Dedifferentiated amniotic fluid mesenchymal stem cell (primary cell): ENCODE data around the gene SLC17A9.
"Not testable (repeated sequence)": the region's sequence is repeated elsewhere in the genome, so short reads cannot be mapped to it uniquely, and the experiment has no call there.

ENCODE experiments used
- DNase-seq: peaks from one replicate; pipeline ENCODE4 v3.0.0-alpha.2; 2016; ENCODE audit errors: extremely low spot score

SLC17A9 gene

GRCh38 chr20:62956387-62957135 is 4.1 kb downstream of the SLC17A9 start:
- no peak for DNase-seq

GRCh38 chr20:62957136-62958117 is 4.9 kb downstream of the SLC17A9 start:
- DNase-seq = no peak

- DNase-seq = no peak
Measured at GRCh38 chr20:62958388-62959100, 6.0 kb downstream of the SLC17A9 start.

DNA sequence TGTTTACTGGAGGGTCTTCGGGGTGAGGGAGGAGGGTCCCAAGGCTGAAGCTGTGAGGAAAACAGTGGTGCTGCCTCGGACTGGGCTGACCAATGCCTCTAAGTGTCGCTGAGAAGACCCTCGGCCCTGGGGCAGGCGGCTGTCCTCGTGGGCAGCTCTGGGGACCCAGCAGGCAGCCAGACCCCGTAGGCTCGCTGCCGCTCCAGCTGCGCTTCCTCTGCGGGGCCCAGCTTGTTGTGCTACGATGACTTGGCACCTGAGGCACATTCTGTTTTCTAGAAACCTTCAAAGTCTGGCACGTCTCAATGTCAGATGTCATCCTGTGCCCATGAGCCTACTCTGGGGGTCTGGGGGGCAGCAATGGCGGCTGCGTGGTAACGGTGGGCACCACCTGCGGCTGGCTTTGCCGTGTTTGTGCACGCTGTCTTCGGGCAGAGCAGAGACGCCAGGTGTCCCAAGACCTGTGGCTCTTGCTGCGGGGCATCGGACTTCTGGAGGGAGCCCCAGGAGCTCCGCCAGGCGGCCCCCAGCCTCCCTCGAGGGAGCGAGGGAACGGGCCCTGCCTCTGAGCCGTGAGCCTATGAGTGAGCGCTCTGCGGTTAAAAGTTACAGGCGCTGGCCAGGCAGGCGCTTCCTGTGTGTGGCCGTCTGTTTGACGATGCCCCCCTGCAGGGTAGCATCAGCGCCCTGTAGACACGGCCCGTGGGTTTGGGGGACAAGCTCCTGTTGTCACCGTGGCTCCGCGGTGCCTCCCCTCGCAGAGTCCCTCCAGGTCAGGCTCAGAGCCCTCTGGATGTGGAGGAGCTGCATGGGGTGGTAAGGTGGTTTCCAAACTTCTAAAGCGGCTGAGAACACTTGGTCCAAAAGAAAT is 6.8 kb downstream of the SLC17A9 start:
- DNase-seq = no peak

GRCh38 chr20:62959998-62960436 is 7.5 kb downstream of the SLC17A9 start:
- no peak for DNase-seq

DNA sequence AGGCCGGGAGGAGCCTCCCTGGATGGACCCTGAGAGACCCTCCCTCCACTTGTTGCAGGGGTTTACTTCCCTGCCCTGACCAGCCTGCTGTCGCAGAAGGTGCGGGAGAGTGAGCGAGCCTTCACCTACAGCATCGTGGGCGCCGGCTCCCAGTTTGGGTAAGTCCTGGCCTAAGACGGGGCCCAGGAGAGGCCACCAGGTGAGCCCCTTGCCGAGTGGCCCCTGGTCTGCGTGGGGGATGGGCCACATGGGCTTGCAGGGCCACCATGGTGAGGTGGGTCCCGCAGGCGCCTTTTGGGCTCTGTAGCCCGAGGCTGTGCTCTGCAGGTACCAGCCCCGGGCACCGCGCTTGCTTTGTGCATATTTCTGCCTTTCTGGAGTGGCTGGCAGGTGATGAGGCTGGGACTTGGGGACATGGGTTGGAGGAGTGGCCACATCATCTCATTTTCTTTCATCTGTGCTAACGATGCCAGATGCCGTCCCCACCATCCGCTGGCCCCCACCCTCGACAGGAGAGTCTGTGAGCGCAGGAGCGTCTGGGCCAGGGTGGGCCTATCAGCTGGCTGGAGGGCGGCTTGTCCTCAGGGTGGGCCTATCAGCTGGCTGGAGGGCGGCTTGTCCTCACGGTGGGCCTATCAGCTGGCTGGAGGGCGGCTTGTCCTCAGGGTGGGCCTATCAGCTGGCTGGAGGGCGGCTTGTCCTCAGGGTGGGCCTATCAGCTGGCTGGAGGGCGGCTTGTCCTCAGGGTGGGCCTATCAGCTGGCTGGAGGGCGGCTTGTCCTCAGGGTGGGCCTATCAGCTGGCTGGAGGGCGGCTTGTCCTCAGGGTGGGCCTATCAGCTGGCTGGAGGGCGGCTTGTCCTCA is 8.2 kb downstream of the SLC17A9 start:
- not testable (repeated sequence) for DNase-seq

GRCh38 chr20:62961310-62961783 is 8.8 kb downstream of the SLC17A9 start:
- no peak for DNase-seq

DNA sequence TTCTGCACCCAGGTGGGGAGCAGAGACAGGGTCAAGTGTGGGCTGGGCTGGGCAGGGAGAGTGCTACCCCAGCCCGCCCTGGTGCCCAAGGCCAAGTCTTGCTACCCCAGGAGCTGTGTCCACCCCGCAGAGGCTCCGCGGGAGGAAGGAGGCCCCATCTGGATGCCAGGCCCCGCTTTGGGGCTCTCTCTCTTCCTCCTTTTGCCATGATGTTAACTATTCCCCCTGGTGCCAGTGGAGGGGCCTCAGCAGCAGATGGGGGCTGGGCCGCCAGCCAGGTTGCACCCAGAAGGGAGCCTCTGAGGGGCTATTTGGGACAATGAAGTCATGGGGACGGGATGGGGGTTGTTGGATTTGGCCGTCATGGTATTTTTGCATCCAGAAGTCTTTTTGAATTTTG is 9.3 kb downstream of the SLC17A9 start:
- DNase-seq = no peak

DNA sequence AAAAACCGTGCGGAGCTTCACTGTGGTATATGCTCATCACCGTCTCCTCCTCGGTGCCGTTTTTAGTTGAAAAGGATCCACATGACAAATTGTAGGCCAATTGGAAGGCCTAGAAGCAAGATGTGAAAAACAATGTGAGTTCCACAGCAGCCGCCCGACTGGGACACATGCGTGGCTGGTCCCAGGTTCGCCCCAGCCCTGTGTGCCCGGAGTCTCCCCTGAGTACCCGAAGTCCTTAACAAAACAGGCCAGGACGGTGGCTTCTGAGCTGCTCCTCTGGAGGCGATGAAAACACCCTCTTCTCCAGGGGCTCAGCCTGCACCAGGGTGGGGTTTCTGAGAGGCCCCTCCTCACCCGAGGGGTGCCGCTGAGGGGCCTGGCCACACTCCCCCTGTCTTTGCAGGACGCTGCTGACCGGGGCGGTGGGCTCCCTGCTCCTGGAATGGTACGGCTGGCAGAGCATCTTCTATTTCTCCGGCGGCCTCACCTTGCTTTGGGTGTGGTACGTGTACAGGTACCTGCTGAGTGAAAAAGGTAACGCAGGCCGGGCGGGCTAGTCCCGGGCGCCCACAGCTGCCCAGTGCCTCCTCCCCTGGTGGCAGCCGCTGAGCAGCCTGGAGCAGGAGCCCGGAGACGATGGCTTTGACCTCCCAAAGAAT is 9.8 kb downstream of the SLC17A9 start:
- no peak for DNase-seq

- DNase-seq = no peak
Measured at GRCh38 chr20:62962891-62963613, 10.5 kb downstream of the SLC17A9 start.

GRCh38 chr20:62963614-62964397 is 11.3 kb downstream of the SLC17A9 start:
- no peak for DNase-seq

DNA sequence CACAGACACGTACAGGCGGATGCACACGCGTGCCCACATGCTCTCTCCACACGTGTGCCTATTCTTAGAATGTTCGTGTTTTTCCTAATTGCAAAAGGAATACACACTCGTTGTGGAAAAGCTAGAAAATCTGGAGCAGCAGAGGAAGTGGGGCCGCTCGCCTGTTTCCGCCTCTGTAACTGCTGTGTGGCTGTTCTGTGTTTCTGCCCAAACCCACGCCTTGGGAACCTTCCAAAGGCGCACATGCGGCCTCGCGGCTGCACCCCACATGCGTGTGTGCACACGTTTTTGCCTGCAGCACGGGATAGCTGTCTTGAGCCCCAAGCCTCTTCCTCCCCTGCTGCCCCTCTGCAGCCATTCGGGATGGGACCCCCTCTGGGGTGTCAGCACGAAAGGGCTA is 12.2 kb downstream of the SLC17A9 start:
- DNase-seq = no peak

DNA sequence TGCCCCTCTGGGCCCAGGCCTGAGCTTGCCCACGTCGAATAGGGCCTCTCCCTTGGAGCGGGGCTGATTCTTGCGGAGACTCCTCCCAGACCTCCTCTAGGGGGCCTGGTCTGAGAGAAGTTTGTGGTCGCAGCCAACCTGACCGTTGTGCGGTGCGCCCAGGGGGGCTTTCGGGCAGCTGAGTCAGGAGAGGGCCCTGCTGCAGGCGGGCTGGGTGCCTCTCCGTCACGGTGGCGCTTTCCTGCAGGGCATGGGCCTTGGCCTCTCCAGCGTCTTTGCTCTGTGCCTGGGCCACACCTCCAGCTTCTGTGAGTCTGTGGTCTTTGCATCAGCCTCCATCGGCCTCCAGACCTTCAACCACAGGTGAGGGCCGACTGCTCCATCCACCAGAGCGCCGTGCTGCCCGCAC is 12.9 kb downstream of the SLC17A9 start:
- DNase-seq = no peak

GRCh38 chr20:62966212-62967148 is 14.0 kb downstream of the SLC17A9 start:
- no peak for DNase-seq

DNA sequence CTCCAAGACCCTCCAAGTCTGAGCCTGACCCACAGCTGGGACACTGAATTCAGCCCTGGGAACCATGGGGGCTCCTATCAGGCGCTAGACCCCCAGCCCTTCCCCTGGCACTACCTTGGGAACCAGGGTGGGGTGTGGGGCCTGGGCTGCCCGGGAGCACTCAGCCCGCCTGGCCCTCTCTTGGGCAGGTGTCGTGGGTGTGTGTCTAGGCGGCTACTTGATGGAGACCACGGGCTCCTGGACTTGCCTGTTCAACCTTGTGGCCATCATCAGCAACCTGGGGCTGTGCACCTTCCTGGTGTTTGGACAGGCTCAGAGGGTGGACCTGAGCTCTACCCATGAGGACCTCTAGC is 14.6 kb downstream of the SLC17A9 start:
- no peak for DNase-seq

DNA sequence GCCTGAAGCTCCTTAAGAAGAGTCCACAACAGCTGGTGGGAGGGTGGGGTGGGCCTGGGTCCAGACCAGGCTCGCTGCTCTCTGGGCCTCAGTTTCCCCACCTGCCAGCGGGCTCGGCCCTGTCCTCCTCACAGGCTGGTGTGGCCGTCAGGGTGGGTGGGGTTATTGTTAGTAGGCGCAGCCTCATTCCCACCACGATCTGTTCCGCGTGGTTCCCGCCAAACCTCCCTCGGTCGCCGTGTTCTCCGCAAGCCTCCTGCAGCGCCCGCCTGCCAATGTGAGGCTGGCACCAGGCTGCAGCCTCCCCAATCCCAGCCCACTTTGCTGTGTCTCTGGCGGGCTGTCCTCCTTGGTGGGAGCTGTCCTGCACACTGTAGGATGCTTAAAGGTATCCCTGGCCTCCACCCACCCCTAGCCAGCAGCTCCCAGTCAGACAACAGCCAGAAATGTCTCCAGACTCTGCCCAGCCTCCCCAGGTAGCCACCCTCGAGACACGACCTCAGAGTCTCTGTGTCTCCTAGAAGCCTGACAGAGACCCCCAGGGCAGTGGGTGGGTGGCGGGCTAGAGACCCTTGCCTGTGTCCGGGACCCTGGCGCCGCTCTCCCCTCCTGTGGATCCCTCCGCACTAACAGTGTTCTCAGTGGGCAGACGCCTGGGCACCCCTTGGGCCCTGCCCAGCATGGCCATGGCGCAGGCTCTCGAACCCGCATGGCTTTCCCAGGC is 15.3 kb downstream of the SLC17A9 start:
- DNase-seq = no peak
